Neural cell (in vitro differentiated cells): ENCODE measurements around the gene DCTN4. TPM values are rescaled to one million over a fixed set of nuclear protein-coding genes. Genes with fewer than 3 reads are reported as not detected.

Source experiments
- H2AFZ ChIP-seq: fragments of 200-600, 300-800 bp; sonication (generic), shearing (Covaris generic); 2 replicates; pipeline ENCODE4 v1.6.0; 2014; ENCODE audit warnings: low read depth, mild to moderate bottlenecking, antibody characterized with exemption, low read length, moderate library complexity
- H3F3A ChIP-seq: fragments of 200-600 bp; shearing (Covaris generic); 2 replicates; pipeline ENCODE4 v1.6.1; 2016; ENCODE audit warnings: mild to moderate bottlenecking, moderate library complexity, mixed read lengths, antibody characterized with exemption, low read length; ENCODE audit not compliant: insufficient read depth, poor library complexity, severe bottlenecking
- H3K27ac ChIP-seq: fragments of 200-600, 300-800 bp; sonication (generic), shearing (Covaris generic); 2 replicates; pipeline ENCODE4 v1.5.1; 2014; ENCODE audit warnings: mild to moderate bottlenecking, low read length, moderate library complexity
- H3K27me3 ChIP-seq: fragments of 300-800, 200-600 bp; sonication (generic), shearing (Covaris generic); 2 replicates; pipeline ENCODE4 v1.6.0; 2014; ENCODE audit warnings: mild to moderate bottlenecking, low read depth, low read length, moderate library complexity; ENCODE audit not compliant: insufficient read depth
- H3K36me3 ChIP-seq: fragments of 300-800, 200-600 bp; sonication (generic), shearing (Covaris generic); 2 replicates; pipeline ENCODE4 v1.5.1; 2014; ENCODE audit warnings: mild to moderate bottlenecking, antibody characterized with exemption, low read length, moderate library complexity; ENCODE audit not compliant: insufficient read depth
- H3K4me2 ChIP-seq: fragments of 300-800, 200-600 bp; sonication (generic), shearing (Covaris generic); 2 replicates; pipeline ENCODE4 v1.6.0; 2014; ENCODE audit warnings: mild to moderate bottlenecking, low read length
- H3K4me3 ChIP-seq: fragments of 300-800, 200-600 bp; sonication (generic), shearing (Covaris generic); 2 replicates; pipeline ENCODE4 v1.5.1; 2014; ENCODE audit warnings: mild to moderate bottlenecking, low read length, moderate library complexity
- H3K79me2 ChIP-seq: fragments of 200-600 bp; shearing (Covaris generic); replicated peaks from 2 replicates; pipeline ENCODE4 v1.6.0; 2014; ENCODE audit warnings: mild to moderate bottlenecking, low read length, moderate library complexity; ENCODE audit not compliant: insufficient read depth
- H3K9ac ChIP-seq: fragments of 300-800, 200-600 bp; sonication (generic), shearing (Covaris generic); 2 replicates; pipeline ENCODE4 v1.6.1; 2016; ENCODE audit warnings: mild to moderate bottlenecking, low read length, mixed read lengths
- H3K9me2 ChIP-seq: fragments of 200-600 bp; shearing (Covaris generic); 2 replicates; pipeline ENCODE4 v1.6.1; 2016; ENCODE audit warnings: mild to moderate bottlenecking, low read length, mixed read lengths; ENCODE audit not compliant: insufficient read depth
- H3K9me3 ChIP-seq: fragments of 200-600, 300-800 bp; sonication (generic), shearing (Covaris generic); 2 replicates; pipeline ENCODE4 v1.6.1; 2016; ENCODE audit warnings: mild to moderate bottlenecking, mixed run types, low read length, moderate library complexity, mixed read lengths
- H4K20me1 ChIP-seq: fragments of 200-600 bp; shearing (Covaris generic); 2 replicates; pipeline ENCODE4 v1.6.1; 2016; ENCODE audit warnings: mild to moderate bottlenecking, mixed run types; ENCODE audit not compliant: insufficient read depth
- CTCF ChIP-seq: fragments of 450-650 bp; IDR thresholded peaks from 2 replicates; pipeline ENCODE4 v1.5.1; 2014; ENCODE audit warnings: antibody characterized with exemption, mild to moderate bottlenecking, moderate library complexity; ENCODE audit not compliant: poor library complexity, severe bottlenecking
- EP300 ChIP-seq: fragments of 450-650 bp; conservative IDR thresholded peaks from 2 replicates; pipeline ENCODE4 v1.6.1; 2014; ENCODE audit warnings: antibody characterized with exemption, mild to moderate bottlenecking, moderate library complexity; ENCODE audit not compliant: poor library complexity, severe bottlenecking
- EZH2 ChIP-seq: fragments of 200-600, 300-800 bp; shearing (Covaris generic), sonication (generic); IDR thresholded peaks from 2 replicates; pipeline ENCODE4 v1.6.1; 2014; ENCODE audit warnings: antibody characterized with exemption, low read length, borderline replicate concordance, mild to moderate bottlenecking; ENCODE audit not compliant: insufficient read depth, poor library complexity, severe bottlenecking
- MXI1 ChIP-seq: fragments of 450-650 bp; conservative IDR thresholded peaks from 2 replicates; pipeline ENCODE4 v1.6.1; 2014; ENCODE audit warnings: antibody characterized with exemption, mild to moderate bottlenecking; ENCODE audit not compliant: poor library complexity, severe bottlenecking
- POLR2AphosphoS5 ChIP-seq: IDR thresholded peaks from 2 replicates; pipeline ENCODE4 v1.6.1; 2012
- RAD21 ChIP-seq: fragments of 450-650 bp; conservative IDR thresholded peaks from 2 replicates; pipeline ENCODE4 v1.6.1; 2014; ENCODE audit warnings: antibody characterized with exemption, mild to moderate bottlenecking, moderate library complexity
- REST ChIP-seq: IDR thresholded peaks from 2 replicates; pipeline ENCODE4 v1.6.1; 2012; ENCODE audit warnings: borderline replicate concordance
- SMC3 ChIP-seq: fragments of 450-650 bp; conservative IDR thresholded peaks from 2 replicates; pipeline ENCODE4 v1.6.1; 2014; ENCODE audit warnings: antibody characterized with exemption, mild to moderate bottlenecking, moderate library complexity; ENCODE audit not compliant: poor library complexity
- TAF1 ChIP-seq: IDR thresholded peaks from 2 replicates; pipeline ENCODE4 v1.6.1; 2012; ENCODE audit warnings: low read depth
- polyA plus RNA-seq: library from polyadenylated mRNA; depleted of rRNA; stranded (reverse); fragments of >200 nt; gene quantifications from 2 replicates; pipeline ENCODE4 v1.2.3, GENCODE V29; 2014

DCTN4 gene
- polyA plus RNA-seq, 1 donor from 2014 or later = 117 TPM

- TF ChIP-seq CTCF = no peak
- TF ChIP-seq MXI1 = no peak
Observed at GRCh38 chr5:150759334-150759583, 442 bp upstream of the DCTN4 start (continued).

- Histone ChIP-seq H3K4me2 (peak overlapping the region; percentile 81), H3K9ac (peak overlapping the region; percentile 90), H4K20me1 (no peaks in the 10 kb centered on the region), H3K27ac (peak overlapping the region; percentile 98), H2AFZ (peak overlapping the region; percentile 57), H3K4me3 (peak overlapping the region; percentile 73), H3F3A (no peaks in the 10 kb centered on the region), H3K9me3 (no peaks in the 10 kb centered on the region), H3K79me2 (peaks cover 41% of the 10 kb centered on the region), H3K36me3 (no peaks in the 10 kb centered on the region), H3K9me2 (no peaks in the 10 kb centered on the region), H3K27me3 (no peaks in the 10 kb centered on the region)
- no peak for TF ChIP-seq POLR2AphosphoS5
Observed at GRCh38 chr5:150758203-150758530, 650 bp downstream of the DCTN4 start.

GRCh38 chr5:150757087-150757649, 1.6 kb downstream of the DCTN4 start:
- Histone ChIP-seq H3K36me3 (no peaks in the 10 kb centered on the region), H3K4me3 (peak overlapping the region; percentile 73), H3F3A (no peaks in the 10 kb centered on the region), H3K4me2 (peak overlapping the region; percentile 81), H3K27ac (peak overlapping the region; percentile 98), H3K9ac (peak overlapping the region; percentile 90), H4K20me1 (no peaks in the 10 kb centered on the region), H2AFZ (no peak overlapping the region), H3K9me2 (no peaks in the 10 kb centered on the region), H3K79me2 (peaks cover 41% of the 10 kb centered on the region), H3K9me3 (no peaks in the 10 kb centered on the region), H3K27me3 (no peaks in the 10 kb centered on the region)
- TF ChIP-seq POLR2AphosphoS5 = no peak
- TF ChIP-seq REST = no peak
- no peak for TF ChIP-seq TAF1
- no peak for TF ChIP-seq SMC3
- no peak for TF ChIP-seq EP300
- TF ChIP-seq EZH2 = no peak
- TF ChIP-seq RAD21 = no peak
- TF ChIP-seq CTCF = no peak
- no peak for TF ChIP-seq MXI1
